Adrenal gland (tissue), 12 donors: ENCODE results near the gene RAPGEF4. TPM values are rescaled to one million over a fixed set of nuclear protein-coding genes. Genes with fewer than 3 reads are reported as not detected.

Experiments
- DNase-seq, 7 donors: peaks; one replicate each; pipeline ENCODE4 v3.0.0-alpha.2; 2019 to 2020
- H3K27ac ChIP-seq, 5 donors: fragments of 200-600 bp; sonication (generic) in 4 of 5; 1 replicate in 3 of 5; 2 replicates in 2 of 5; pipeline versions ENCODE4 v1.5.1 to v1.8.0; 2016 to 2020; ENCODE audit warnings: mild to moderate bottlenecking in 1 of 5
- H3K27me3 ChIP-seq: fragments of 200-600 bp; 2 replicates; pipeline ENCODE4 v1.8.0; 2021
- H3K36me3 ChIP-seq, 2 donors: fragments of 200-600 bp; replicated peaks in 1 of 2; 1 replicate in 1 of 2; 2 replicates in 1 of 2; pipeline versions ENCODE4 v1.5.1 to v1.8.0; 2018 to 2022
- H3K4me1 ChIP-seq, 2 donors: fragments of 200-600 bp; replicated peaks in 1 of 2; 1 replicate in 1 of 2; 2 replicates in 1 of 2; pipeline versions ENCODE4 v1.5.1 to v1.8.0; 2018 to 2021
- H3K4me3 ChIP-seq, 4 donors: fragments of 200-600 bp; sonication (generic) in 3 of 4; one replicate each; pipeline ENCODE4 v1.5.1; 2016 to 2018
- H3K9me3 ChIP-seq, 3 donors: fragments of 200-600 bp; sonication (generic) in 1 of 3; replicated peaks in 1 of 3; 1 replicate in 2 of 3; 2 replicates in 1 of 3; pipeline versions ENCODE4 v1.5.1 to v1.8.0; 2016 to 2021
- POLR2A ChIP-seq, 2 donors: fragments of 450-650 bp; IDR thresholded peaks; one replicate each; pipeline ENCODE4 v1.6.1; 2017; ENCODE audit warnings: antibody characterized with exemption in 2 of 2, mild to moderate bottlenecking in 2 of 2, moderate library complexity in 1 of 2
- WGBS, 4 donors: extraction: QIAGEN DNeasy Blood & Tissue Kit in 2 of 4; methylation state at CpG; one replicate each; pipeline versions ENCODE4 v1.1.5 to v1.1.7; 2013 to 2017; 5-methylcytosine and 5-hydroxymethylcytosine counted together
- intact Hi-C, 2 donors: fragments of 100-400 bp; cut with DNase I; formaldehyde crosslinking; loops; one replicate each; pipeline versions ENCODE4 v1.14.1 to v1.15.0; 2022 to 2023
- polyA plus RNA-seq, 3 donors: library from polyadenylated mRNA; stranded (reverse); fragments of 200-250 nt in 2 of 3; fragments of 350-450 nt in 1 of 3; fragmentation: Illumina TruSeq in 1 of 3; extraction: RNeasy Lipid Tissue Mini Kit (QIAGEN cat#74804) in 1 of 3; gene quantifications; one replicate each; pipeline ENCODE4 v1.2.3, GENCODE V29; 2013 to 2014
- total RNA-seq, 9 donors: library from RNA; depleted of rRNA in 4 of 9; stranded (reverse); fragments of >200 nt in 4 of 9; fragments of 120-200 nt in 1 of 9; fragmentation: NEBNext Ultra II Directional in 1 of 9; extraction: Animal tissue kit (Norgen Biotek cat#: 25700) in 1 of 9; gene quantifications; one replicate each; pipeline versions ENCODE4 v1.1.0 to v1.2.4, GENCODE V29; 2013 to 2023
- TF ChIP-seq, protein P1 (sequence below), 6 experiments: fragments of 450-650 bp in 4 of 6; fragments of 200-600 bp in 2 of 6; sonication (generic) in 1 of 6; IDR thresholded peaks; 1 replicate in 5 of 6; 2 replicates in 1 of 6; pipeline versions ENCODE4 v1.5.1 to v1.8.0; 2016 to 2021; ENCODE audit warnings: antibody characterized with exemption in 6 of 6, mild to moderate bottlenecking in 2 of 6, moderate library complexity in 1 of 6
- donor health status: healthy with polysubstance abuse.
- donor health status: Bipolar disorder and iron deficiency.
- donor health status: DM: yes; HTN: yes; CAD: no.
- donor health status: DM: no; HTN: no; CAD: no.
- donor health status: DM: no; HTN: no; CAD: no.
- donor health status: DM: yes; HTN: yes; CAD: no.

Gene RAPGEF4
- total and polyA plus RNA-seq, 12 donors: 24.8 to 288 (median 101) TPM

DNA sequence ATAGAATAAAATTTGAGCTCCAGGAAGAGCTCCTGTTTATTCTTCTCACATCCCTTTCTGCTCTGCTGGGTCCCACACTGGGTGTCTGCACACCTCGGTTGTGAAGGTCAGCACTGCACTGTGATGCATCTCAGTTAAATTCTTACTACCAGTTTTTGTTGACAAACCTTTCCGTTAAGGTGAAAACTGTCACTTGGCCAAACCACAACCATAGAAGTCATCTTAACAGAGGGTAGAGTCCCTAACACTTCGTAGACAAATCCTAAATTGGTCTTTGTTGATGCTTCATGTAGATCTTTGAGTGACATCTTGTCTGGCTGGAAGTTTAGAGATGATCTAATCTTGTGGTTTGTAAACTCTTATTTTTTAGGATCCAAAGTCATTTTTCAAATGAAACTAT lies 172.6 kb downstream of the RAPGEF4 start:
- no peak for DNase-seq
- WGBS, 4 donors: 85 to 92% (median 89%) methylated on average over 3 of the region's 3 CpGs
- H3K27me3 ChIP-seq: no peaks in the 10 kb centered on the region
- intact Hi-C loops: no loop called here
- H3K36me3 ChIP-seq: no peaks in the 10 kb centered on the region
- no peak overlapping the region for H3K4me3 ChIP-seq
- H3K27ac ChIP-seq: no peak overlapping the region
- peaks cover 9 to 19% of the 10 kb centered on the region in 2 donors for H3K4me1 ChIP-seq
- TF ChIP-seq POLR2A (IDR thresholded peaks at IDR 0.05): no peak
- TF ChIP-seq, protein P1, sequence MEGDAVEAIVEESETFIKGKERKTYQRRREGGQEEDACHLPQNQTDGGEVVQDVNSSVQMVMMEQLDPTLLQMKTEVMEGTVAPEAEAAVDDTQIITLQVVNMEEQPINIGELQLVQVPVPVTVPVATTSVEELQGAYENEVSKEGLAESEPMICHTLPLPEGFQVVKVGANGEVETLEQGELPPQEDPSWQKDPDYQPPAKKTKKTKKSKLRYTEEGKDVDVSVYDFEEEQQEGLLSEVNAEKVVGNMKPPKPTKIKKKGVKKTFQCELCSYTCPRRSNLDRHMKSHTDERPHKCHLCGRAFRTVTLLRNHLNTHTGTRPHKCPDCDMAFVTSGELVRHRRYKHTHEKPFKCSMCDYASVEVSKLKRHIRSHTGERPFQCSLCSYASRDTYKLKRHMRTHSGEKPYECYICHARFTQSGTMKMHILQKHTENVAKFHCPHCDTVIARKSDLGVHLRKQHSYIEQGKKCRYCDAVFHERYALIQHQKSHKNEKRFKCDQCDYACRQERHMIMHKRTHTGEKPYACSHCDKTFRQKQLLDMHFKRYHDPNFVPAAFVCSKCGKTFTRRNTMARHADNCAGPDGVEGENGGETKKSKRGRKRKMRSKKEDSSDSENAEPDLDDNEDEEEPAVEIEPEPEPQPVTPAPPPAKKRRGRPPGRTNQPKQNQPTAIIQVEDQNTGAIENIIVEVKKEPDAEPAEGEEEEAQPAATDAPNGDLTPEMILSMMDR (IDR thresholded peaks at IDR 0.05): no peak
- H3K9me3 ChIP-seq: no peaks in the 10 kb centered on the region

DNA sequence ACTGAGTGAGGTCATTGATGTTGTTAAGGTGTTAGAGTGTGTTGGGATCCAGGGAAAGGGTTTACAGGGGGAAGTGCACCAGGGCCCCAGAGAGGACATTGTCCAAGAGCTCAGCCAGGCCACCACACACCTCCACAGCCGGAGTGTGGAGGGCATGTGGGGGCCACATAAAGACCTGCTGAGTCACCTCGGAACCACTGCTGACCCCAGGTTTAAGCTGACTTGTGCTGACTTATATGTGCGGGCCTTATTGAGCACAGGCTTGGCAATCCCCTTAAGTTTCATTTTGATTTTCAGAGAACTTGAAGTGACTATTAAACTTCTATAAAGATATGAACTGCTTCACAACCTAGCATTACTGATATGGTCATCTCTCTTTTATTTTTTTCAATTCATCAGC lies 173.8 kb downstream of the RAPGEF4 start:
- Histone ChIP-seq H3K27ac (no peak overlapping the region), H3K27me3 (no peaks in the 10 kb centered on the region), H3K4me3 (no peak overlapping the region), H3K9me3 (no peaks in the 10 kb centered on the region), H3K36me3 (no peaks in the 10 kb centered on the region), H3K4me1 (peaks cover 9 to 19% of the 10 kb centered on the region in 2 donors)
- WGBS, 4 donors: 90 to 97% (median 96%) methylated on average over 3 of the region's 3 CpGs
- TF ChIP-seq, protein P1 (IDR thresholded peaks at IDR 0.05): no peak
- TF ChIP-seq POLR2A (IDR thresholded peaks at IDR 0.05): no peak
- intact Hi-C loops: no loop called here
- DNase-seq: peak in 1 of 7 donors; percentile 42

DNA sequence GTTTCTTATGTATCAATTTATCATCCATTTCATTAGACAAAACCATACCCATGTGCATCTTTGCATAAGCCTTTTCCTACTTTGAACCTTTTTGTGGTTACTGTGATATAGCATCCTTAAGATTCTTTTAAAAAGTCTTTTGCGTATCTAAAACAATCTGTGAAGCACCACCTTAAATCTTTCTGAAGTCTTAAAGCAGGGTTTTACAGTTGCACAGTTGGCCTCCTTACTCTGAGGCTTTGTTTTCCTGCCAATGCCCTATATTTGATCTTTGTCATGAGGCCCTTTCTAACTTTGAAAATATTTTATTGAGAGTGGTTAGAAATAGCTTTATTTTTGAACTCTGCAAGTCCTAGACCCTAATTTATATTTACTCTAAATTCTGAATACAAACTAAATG lies 176.6 kb downstream of the RAPGEF4 start:
- no peak for DNase-seq
- Histone ChIP-seq H3K4me3 (no peak overlapping the region), H3K27ac (no peak overlapping the region), H3K4me1 (peaks cover 4 to 5% of the 10 kb centered on the region in 2 donors), H3K9me3 (no peaks in the 10 kb centered on the region), H3K36me3 (no peaks in the 10 kb centered on the region), H3K27me3 (no peaks in the 10 kb centered on the region)
- TF ChIP-seq POLR2A (IDR thresholded peaks at IDR 0.05): no peak
- TF ChIP-seq, protein P1 (IDR thresholded peaks at IDR 0.05): no peak
- 68 to 90% (median 78%) methylated on average over 1 of the region's 1 CpG for WGBS, 4 donors
- intact Hi-C loops: no loop called here

DNA sequence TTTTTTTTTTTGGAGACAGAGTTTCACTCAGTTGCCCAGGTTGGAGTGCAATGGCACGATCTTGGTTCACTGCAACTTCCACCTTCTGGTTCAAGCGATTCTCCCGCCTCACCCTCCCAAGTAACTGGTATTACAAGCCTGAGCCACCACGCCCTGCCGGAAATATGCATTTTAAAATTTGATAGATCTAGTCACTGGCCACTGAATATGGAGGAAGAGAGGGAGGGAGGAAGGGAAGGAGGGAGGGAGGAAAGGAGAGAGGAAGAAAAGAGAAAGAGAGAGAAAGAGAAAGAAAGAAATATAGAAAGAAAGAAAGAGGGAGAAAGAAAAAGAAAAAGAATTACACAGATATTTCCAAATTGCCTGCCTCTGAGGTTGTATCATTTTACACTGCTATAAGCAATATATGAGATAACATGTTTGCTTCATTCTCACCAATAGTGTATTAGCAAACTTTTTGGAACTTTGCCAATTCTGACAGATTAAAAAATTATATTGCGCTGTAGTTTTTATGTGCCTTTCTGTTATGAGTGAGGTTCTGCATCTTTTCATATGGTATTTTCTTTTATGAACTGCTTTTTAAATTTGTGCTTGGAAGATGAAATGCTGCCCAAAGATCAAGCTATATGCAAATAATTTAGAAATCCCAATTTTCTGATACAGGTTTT lies 178.8 kb downstream of the RAPGEF4 start:
- no peak overlapping the region for H3K4me3 ChIP-seq
- H3K9me3 ChIP-seq: no peaks in the 10 kb centered on the region
- intact Hi-C loops: no loop called here
- no peak for DNase-seq
- no peaks in the 10 kb centered on the region for H3K36me3 ChIP-seq
- no peak overlapping the region for H3K27ac ChIP-seq
- H3K27me3 ChIP-seq: no peaks in the 10 kb centered on the region
- WGBS, 4 donors: 92 to 97% (median 95%) methylated on average over 6 of the region's 6 CpGs
- TF ChIP-seq, protein P1 (IDR thresholded peaks at IDR 0.05): no peak
- TF ChIP-seq POLR2A (IDR thresholded peaks at IDR 0.05): no peak
- peaks cover 5 to 8% of the 10 kb centered on the region in 2 donors for H3K4me1 ChIP-seq
